Keratinocyte (primary cell): ENCODE measurements around the gene NCEH1. TPM values are rescaled to one million over a fixed set of nuclear protein-coding genes. Genes with fewer than 3 reads are reported as not detected.

Experiments
- DNase-seq: peaks from one replicate; pipeline ENCODE4 v3.0.0-alpha.2; 2011; ENCODE audit warnings: low read depth, missing footprints, low spot score
- FAIRE-seq: peaks from 2 replicates; lab custom pipeline; 2011; peaks lifted over from hg19 to GRCh38; lab: Jason Lieb, UNC
- H2AFZ ChIP-seq: 2 replicates; pipeline ENCODE4 v1.6.0; 2012; ENCODE audit warnings: low read length, control low read depth, inconsistent platforms; ENCODE audit not compliant: control insufficient read depth
- H3K27ac ChIP-seq: 2 replicates; pipeline ENCODE4 v1.5.1; 2011; ENCODE audit warnings: low read length; ENCODE audit not compliant: control insufficient read depth, insufficient read depth
- H3K27me3 ChIP-seq: 3 replicates; pipeline ENCODE4 v1.6.0; 2011; ENCODE audit warnings: low read length; ENCODE audit not compliant: control insufficient read depth, insufficient read depth; ENCODE audit errors: extremely low read depth
- H3K36me3 ChIP-seq, 2 experiments: 2 replicates in 1 of 2; 3 replicates in 1 of 2; pipeline ENCODE4 v1.5.1; 2011; ENCODE audit warnings: low read length in 2 of 2, mild to moderate bottlenecking in 1 of 2; ENCODE audit not compliant: control insufficient read depth in 2 of 2, insufficient read depth in 2 of 2; ENCODE audit errors: extremely low read depth in 1 of 2
- H3K4me1 ChIP-seq: 3 replicates; pipeline ENCODE4 v1.5.1; 2011; ENCODE audit warnings: low read length; ENCODE audit not compliant: control insufficient read depth, insufficient read depth; ENCODE audit errors: extremely low read depth
- H3K4me2 ChIP-seq: 3 replicates; pipeline ENCODE4 v1.6.0; 2011; ENCODE audit warnings: low read depth, low read length; ENCODE audit not compliant: control insufficient read depth, insufficient read depth; ENCODE audit errors: extremely low read depth
- H3K4me3 ChIP-seq, 3 experiments: fragments of 200-600 bp in 1 of 3; sonication (generic) in 1 of 3; 2 replicates in 2 of 3; 3 replicates in 1 of 3; pipeline ENCODE4 v1.5.1; 2011 to 2016; ENCODE audit warnings: low read length in 3 of 3, mild to moderate bottlenecking in 3 of 3, control low read depth in 2 of 3, inconsistent platforms in 1 of 3, low read depth in 1 of 3, mixed read lengths in 1 of 3, mixed run types in 1 of 3, moderate library complexity in 1 of 3; ENCODE audit not compliant: control insufficient read depth in 2 of 3, insufficient read depth in 2 of 3; ENCODE audit errors: extremely low read depth in 1 of 3
- H3K79me2 ChIP-seq: 2 replicates; pipeline ENCODE4 v1.6.0; 2012; ENCODE audit warnings: low read length; ENCODE audit not compliant: control insufficient read depth, insufficient read depth
- H3K9ac ChIP-seq: 3 replicates; pipeline ENCODE4 v1.6.0; 2011; ENCODE audit warnings: low read length; ENCODE audit not compliant: control insufficient read depth, insufficient read depth; ENCODE audit errors: extremely low read depth
- H3K9me1 ChIP-seq: 3 replicates; pipeline ENCODE4 v1.6.0; 2011; ENCODE audit warnings: low read length; ENCODE audit not compliant: control insufficient read depth, insufficient read depth; ENCODE audit errors: extremely low read depth
- H3K9me3 ChIP-seq: 2 replicates; pipeline ENCODE4 v1.5.1; 2012; ENCODE audit warnings: low read depth, low read length; ENCODE audit not compliant: control insufficient read depth
- H4K20me1 ChIP-seq: 3 replicates; pipeline ENCODE4 v1.6.0; 2011; ENCODE audit warnings: low read length; ENCODE audit not compliant: control insufficient read depth, insufficient read depth; ENCODE audit errors: extremely low read depth
- EZH2 ChIP-seq: IDR thresholded peaks from one replicate; pipeline ENCODE4 v1.6.1; 2012; ENCODE audit warnings: inconsistent platforms, mild to moderate bottlenecking, low read length, moderate library complexity
- dilution Hi-C: fragments of 300-500 bp; cut with MboI; formaldehyde crosslinking; loops from one replicate; pipeline ENCODE4 v1.7.0; 2020; ENCODE audit warnings: low sequenced_read_pairs; ENCODE audit not compliant: extremely low pct_ligation_motif_present
- polyA plus RNA-seq, 5 experiments: library from polyadenylated mRNA; depleted of rRNA in 3 of 5; stranded (reverse) in 3 of 5; stranded (forward) in 1 of 5; unstranded in 1 of 5; fragments of >200 nt; gene quantifications; 1 replicate in 1 of 5; 2 replicates in 3 of 5; 3 replicates in 1 of 5; pipeline versions ENCODE4 v1.2.1 to v1.2.3, GENCODE V29; 2011 to 2012; ENCODE audit warnings: missing spikeins in 2 of 5, low read depth in 1 of 5, low replicate concordance in 1 of 5
- TF ChIP-seq, protein P1 (sequence below), 3 experiments: IDR thresholded peaks in 1 of 3; conservative IDR thresholded peaks in 1 of 3; optimal IDR thresholded peaks in 1 of 3; 2 replicates in 2 of 3; 3 replicates in 1 of 3; pipeline versions ENCODE3 to v1.5.1; 2011; ENCODE audit warnings: low read length in 3 of 3, mild to moderate bottlenecking in 3 of 3, moderate library complexity in 2 of 3, control low read depth in 1 of 3, inconsistent platforms in 1 of 3; ENCODE audit not compliant: insufficient read depth in 2 of 3; ENCODE audit errors: extremely low read depth in 1 of 3

The NCEH1 gene
- polyA plus RNA-seq, 1 donor (not counting 4 experiments of a cell fraction or from before 2014, with no cell fraction given), result 13.2 TPM

DNA sequence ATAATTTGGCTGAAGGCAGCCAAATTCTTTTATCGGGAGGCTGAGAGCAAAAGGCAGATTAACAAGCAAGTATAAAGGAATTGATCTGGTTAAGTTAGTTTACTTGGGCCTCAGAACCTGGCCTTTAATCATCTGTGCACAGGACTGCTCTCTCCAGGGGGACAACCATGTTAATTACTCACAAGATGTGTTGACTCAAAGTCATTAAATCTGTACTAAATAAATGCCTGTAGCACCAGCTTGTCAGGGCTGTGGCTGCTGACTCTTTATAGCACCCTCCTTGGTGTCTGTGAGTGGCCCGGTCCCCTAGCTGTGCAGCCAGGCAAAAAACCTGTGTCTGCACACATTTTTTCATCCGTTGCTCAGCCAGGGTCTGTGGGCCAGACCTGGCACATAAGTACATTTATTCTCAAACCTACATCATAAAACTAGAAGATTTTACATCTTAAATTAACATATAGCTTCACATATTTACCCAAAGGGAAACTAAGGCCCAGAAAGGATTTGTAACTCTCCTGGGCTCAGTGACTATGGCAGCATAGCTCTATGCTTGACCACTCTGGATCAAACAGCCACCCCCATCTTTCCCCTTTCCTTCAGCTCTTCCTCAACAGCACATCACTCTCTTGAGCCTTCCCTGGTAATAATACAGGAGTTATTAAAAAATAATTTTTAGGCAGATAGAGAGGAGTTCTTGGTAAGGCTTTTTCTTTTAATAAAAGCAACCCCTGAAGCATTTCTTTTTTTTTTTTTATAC is 51.4 kb downstream of the NCEH1 start:
- Histone ChIP-seq H3K9me3 (no peaks in the 10 kb centered on the region), H3K79me2 (no peaks in the 10 kb centered on the region), H3K27me3 (no peaks in the 10 kb centered on the region), H3K36me3 (no peaks in the 10 kb centered on the region), H3K4me2 (no peak overlapping the region), H3K9ac (no peak overlapping the region), H3K4me1 (peaks cover 3% of the 10 kb centered on the region), H3K27ac (no peak overlapping the region), H3K4me3 (no peak overlapping the region), H4K20me1 (no peaks in the 10 kb centered on the region), H2AFZ (no peak overlapping the region), H3K9me1 (no peaks in the 10 kb centered on the region)
- DNase-seq (no peak), FAIRE-seq (no peak)
- dilution Hi-C loops, result no loop called here
- no peak for TF ChIP-seq EZH2
- TF ChIP-seq, protein P1, sequence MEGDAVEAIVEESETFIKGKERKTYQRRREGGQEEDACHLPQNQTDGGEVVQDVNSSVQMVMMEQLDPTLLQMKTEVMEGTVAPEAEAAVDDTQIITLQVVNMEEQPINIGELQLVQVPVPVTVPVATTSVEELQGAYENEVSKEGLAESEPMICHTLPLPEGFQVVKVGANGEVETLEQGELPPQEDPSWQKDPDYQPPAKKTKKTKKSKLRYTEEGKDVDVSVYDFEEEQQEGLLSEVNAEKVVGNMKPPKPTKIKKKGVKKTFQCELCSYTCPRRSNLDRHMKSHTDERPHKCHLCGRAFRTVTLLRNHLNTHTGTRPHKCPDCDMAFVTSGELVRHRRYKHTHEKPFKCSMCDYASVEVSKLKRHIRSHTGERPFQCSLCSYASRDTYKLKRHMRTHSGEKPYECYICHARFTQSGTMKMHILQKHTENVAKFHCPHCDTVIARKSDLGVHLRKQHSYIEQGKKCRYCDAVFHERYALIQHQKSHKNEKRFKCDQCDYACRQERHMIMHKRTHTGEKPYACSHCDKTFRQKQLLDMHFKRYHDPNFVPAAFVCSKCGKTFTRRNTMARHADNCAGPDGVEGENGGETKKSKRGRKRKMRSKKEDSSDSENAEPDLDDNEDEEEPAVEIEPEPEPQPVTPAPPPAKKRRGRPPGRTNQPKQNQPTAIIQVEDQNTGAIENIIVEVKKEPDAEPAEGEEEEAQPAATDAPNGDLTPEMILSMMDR (optimal IDR thresholded peaks at IDR 0.05 in 1 of 3, IDR thresholded peaks at IDR 0.05 in 1 of 3, conservative IDR thresholded peaks at IDR 0.05 in 1 of 3; ENCODE audit: extremely low read depth in 1 of 3, insufficient read depth in 2 of 3, low read length in 3 of 3), result no peak

DNA sequence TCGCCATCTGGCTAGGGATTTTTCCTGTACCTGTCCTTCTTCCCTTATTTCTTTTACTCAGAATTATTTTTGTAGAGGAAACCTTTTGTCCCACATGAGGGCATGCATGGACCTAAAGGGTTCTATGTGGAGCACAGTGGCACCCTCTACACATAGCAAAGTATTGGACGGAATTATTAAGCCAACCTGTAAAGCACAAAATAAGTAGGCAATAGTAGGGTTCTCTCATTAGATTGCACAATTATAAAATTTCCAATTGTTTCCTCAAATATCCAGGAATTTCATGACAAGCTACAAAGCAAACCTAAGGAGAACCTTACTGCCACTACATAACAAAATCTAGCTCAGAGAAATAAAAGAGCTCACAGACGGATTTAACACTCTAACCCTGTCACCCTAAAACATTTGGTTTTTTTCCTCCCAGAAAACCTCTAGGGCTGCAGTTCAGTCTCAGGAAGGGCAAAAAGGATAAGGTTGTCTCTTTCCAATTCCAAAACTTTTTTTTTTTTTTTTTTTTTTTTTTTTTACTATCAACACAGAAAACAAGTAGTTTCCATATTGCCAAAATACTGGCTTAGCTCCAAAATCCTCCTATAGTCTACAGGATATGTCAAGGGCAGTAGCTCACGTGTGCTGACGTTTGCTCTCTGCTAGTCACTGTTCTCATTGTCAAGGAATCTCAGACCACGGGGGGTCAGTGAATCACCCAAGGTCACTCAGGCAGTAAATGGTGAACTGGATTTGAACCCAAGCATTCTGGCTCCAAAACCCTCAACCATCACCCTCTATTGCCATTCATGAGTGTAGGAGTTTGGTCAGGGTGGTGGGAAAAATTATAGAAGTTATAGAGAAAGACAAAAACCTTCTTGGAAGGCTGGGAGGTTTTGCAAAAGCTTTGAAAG is 52.3 kb downstream of the NCEH1 start:
- dilution Hi-C loops, result no loop called here
- no peaks in the 10 kb centered on the region for H3K27me3 ChIP-seq
- H4K20me1 ChIP-seq, result no peaks in the 10 kb centered on the region
- no peaks in the 10 kb centered on the region for H3K79me2 ChIP-seq
- peaks cover 3% of the 10 kb centered on the region for H3K4me1 ChIP-seq
- no peaks in the 10 kb centered on the region for H3K9me3 ChIP-seq
- no peaks in the 10 kb centered on the region for H3K9me1 ChIP-seq
- TF ChIP-seq, protein P1 (optimal IDR thresholded peaks at IDR 0.05 in 1 of 3, IDR thresholded peaks at IDR 0.05 in 1 of 3, conservative IDR thresholded peaks at IDR 0.05 in 1 of 3; ENCODE audit: extremely low read depth in 1 of 3, insufficient read depth in 2 of 3, low read length in 3 of 3), result no peak
- TF ChIP-seq EZH2, result no peak
- no peak overlapping the region for H3K4me2 ChIP-seq
- no peak overlapping the region for H3K4me3 ChIP-seq
- H3K27ac ChIP-seq, result no peak overlapping the region
- H3K9ac ChIP-seq, result no peak overlapping the region
- no peak for FAIRE-seq
- DNase-seq, result no peak
- H2AFZ ChIP-seq, result no peak overlapping the region
- no peaks in the 10 kb centered on the region for H3K36me3 ChIP-seq
